Mesodermal cell (in vitro differentiated cells): ENCODE data around the gene ESYT2.

Source experiments
- H3K27ac ChIP-seq: 2 replicates; pipeline ENCODE4 v1.7.0; 2013; ENCODE audit warnings: mild to moderate bottlenecking, low read depth, low read length, moderate library complexity; ENCODE audit not compliant: severe bottlenecking
- H3K36me3 ChIP-seq: 2 replicates; pipeline ENCODE4 v1.7.1; 2013; ENCODE audit warnings: mild to moderate bottlenecking, low read length, moderate library complexity; ENCODE audit not compliant: control insufficient read depth, insufficient read depth
- H3K4me1 ChIP-seq: one replicate; pipeline ENCODE4 v1.7.1; 2013; ENCODE audit warnings: mild to moderate bottlenecking, low read length; ENCODE audit not compliant: insufficient read depth, control insufficient read depth, poor library complexity, severe bottlenecking
- H3K4me3 ChIP-seq: 2 replicates; pipeline ENCODE4 v1.7.0; 2013; ENCODE audit warnings: low read length, control low read depth, mild to moderate bottlenecking; ENCODE audit not compliant: insufficient read depth, poor library complexity, severe bottlenecking; ENCODE audit errors: extremely low read depth
- H3K9me3 ChIP-seq: 2 replicates; pipeline ENCODE4 v1.7.1; 2013; ENCODE audit warnings: mild to moderate bottlenecking, low read length, moderate library complexity; ENCODE audit not compliant: control insufficient read depth
- WGBS, 2 experiments: methylation state at CpG; one replicate each; pipeline ENCODE4 v1.1.5; 2013; ENCODE audit warnings: missing lambda C conversion rate in 2 of 2; ENCODE audit not compliant: insufficient coverage in 2 of 2; 5-methylcytosine and 5-hydroxymethylcytosine counted together

Gene ESYT2

DNA sequence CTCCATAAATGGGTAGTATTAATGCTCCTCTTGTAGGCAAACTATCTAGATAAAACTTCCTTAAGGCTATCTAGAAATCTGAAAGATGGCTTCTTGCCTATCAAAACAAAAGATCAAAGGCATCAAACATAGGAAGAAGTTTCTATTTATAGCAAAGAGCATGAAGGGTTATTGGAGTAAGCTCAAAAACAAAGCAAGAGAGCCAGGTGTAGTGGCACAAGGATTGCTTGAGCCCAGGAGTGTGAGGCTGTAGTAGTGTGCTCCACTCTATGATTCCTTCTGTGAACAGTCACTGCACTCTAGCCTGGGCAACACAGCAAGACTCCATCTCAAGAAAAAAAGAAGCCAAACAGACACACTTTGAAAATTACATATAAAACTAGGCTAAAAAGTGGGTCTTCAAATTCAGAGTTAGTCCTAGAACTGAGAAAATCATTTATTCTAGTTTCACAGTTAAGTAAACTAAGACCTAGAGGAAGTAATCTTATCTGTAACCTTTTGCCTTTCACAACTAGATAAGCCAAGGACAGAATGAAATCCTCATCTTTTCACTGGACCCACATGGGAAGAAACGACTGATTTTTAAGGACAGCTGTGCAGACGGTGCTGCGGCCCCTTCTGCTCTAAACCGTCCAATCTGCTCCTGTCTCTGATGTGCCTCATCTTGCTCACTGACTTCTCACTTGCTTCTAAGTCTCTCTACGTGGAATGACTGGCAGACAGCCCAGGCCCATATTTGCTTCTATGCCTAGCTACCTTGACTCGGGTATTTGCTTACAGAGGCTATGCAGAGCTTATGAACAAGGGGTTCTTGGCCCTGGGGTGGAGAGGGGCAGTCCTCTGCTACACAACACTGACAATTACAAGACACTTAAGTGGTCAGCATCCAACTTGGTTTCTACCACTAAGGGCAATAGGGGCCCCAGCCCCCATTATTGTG lies 50.0 kb downstream of the ESYT2 start:
- WGBS, 2 experiments = 91 to 93% methylated on average over 5 of the region's 6 CpGs
- Histone ChIP-seq H3K9me3 (peaks cover 4% of the 10 kb centered on the region), H3K27ac (no peak overlapping the region), H3K4me1 (peaks cover 11% of the 10 kb centered on the region), H3K36me3 (peaks cover 64% of the 10 kb centered on the region), H3K4me3 (no peak overlapping the region)

DNA sequence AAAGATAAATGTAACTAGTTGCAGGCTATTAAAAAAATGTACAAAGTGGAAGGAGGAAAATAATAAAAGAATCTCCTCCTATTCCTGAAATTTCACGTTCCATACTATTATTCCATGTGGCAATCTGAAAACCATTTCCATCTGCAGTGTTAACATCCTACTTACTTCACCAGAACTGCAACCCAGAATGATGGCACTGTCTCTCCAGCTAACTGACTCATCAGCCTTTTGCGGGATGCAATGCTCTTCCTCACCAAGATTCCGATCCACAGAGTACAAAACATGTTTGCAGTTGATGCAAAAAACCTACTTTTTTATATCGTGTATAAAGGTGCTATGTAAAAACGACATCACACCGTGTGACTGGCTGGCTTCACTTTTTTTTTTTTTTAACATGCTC lies 50.8 kb downstream of the ESYT2 start:
- H3K9me3 ChIP-seq = peaks cover 4% of the 10 kb centered on the region
- peaks cover 58% of the 10 kb centered on the region for H3K36me3 ChIP-seq
- 95 to 96% methylated on average over 3 to 4 of the region's 6 CpGs for WGBS, 2 experiments
- H3K4me1 ChIP-seq = peaks cover 11% of the 10 kb centered on the region
- H3K27ac ChIP-seq = no peak overlapping the region
- no peak overlapping the region for H3K4me3 ChIP-seq

DNA sequence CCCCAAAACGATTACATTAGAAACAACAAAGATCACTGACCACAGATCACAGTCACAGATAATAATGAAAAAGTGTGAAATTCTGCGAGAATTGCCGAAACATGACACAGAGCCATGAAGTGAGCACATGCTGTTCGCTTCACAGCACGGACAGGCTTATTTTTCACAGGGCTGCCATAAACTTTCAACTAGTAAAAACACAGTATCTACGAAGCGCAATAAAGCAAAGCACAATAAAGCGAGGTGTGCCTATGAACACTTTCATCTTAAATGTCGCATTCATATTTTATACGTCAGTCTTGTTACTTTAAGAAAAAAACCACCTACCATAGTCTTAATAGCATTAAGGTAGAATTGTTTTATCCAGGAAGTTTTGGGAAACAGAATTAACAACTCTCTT lies 51.5 kb downstream of the ESYT2 start:
- 93 to 100% methylated on average over 6 to 7 of the region's 10 CpGs for WGBS, 2 experiments

DNA sequence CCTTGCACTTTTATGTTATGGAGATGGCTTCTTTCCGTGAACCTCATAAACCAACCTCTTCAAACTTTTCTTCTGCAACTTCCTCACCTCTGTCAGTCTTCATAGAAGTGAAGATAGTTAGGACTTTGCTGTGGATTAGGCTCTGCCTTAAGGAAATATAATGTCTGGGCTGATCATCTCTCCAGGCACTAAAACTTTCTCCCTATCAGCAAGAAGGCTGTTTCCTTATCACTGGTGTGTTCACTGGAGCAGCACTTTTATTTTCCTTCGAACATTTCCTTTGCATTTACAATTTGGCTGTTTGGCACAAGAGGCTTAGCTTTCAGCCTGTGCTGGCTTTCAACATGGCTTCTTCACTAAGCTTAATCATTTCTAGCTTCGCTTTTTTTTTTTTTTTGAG lies 52.8 kb downstream of the ESYT2 start:
- peaks cover 55% of the 10 kb centered on the region for H3K36me3 ChIP-seq
- WGBS, 2 experiments = 92 to 94% methylated on average over 2 of the region's 3 CpGs

More for the DNA sequence above, 51.5 kb downstream of the ESYT2 start:
- H3K36me3 ChIP-seq = peaks cover 58% of the 10 kb centered on the region
- H3K27ac ChIP-seq = no peak overlapping the region
- peaks cover 4% of the 10 kb centered on the region for H3K9me3 ChIP-seq
- H3K4me1 ChIP-seq = peaks cover 11% of the 10 kb centered on the region
- no peak overlapping the region for H3K4me3 ChIP-seq

DNA sequence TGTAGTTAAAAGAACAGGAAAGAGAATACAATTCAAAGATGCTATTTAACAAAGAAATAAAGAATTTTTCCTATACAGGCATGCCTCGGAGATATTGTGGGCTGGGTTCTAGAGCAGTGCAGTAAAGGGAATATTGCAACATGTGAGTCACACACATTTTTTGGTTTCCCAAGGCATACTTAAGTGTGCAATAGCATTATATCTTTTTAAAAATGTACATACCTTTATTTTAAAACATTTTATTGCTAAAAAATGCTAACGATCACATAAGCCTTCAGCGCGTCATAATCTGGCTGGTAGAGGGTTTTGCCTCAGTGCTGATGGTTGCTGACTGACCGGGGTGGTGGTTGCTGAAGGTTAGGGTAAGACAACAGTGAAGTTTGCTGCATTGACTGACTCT lies 54.4 kb downstream of the ESYT2 start:
- peaks cover 49% of the 10 kb centered on the region for H3K36me3 ChIP-seq
- no peak overlapping the region for H3K4me3 ChIP-seq
- WGBS, 2 experiments = 60 to 97% methylated on average over 1 to 4 of the region's 5 CpGs
- peaks cover 11% of the 10 kb centered on the region for H3K4me1 ChIP-seq
- no peak overlapping the region for H3K27ac ChIP-seq
- H3K9me3 ChIP-seq = no peaks in the 10 kb centered on the region

More for the DNA sequence above, 52.8 kb downstream of the ESYT2 start:
- Histone ChIP-seq H3K4me1 (peaks cover 11% of the 10 kb centered on the region), H3K9me3 (peaks cover 1% of the 10 kb centered on the region), H3K27ac (no peak overlapping the region), H3K4me3 (no peak overlapping the region)

DNA sequence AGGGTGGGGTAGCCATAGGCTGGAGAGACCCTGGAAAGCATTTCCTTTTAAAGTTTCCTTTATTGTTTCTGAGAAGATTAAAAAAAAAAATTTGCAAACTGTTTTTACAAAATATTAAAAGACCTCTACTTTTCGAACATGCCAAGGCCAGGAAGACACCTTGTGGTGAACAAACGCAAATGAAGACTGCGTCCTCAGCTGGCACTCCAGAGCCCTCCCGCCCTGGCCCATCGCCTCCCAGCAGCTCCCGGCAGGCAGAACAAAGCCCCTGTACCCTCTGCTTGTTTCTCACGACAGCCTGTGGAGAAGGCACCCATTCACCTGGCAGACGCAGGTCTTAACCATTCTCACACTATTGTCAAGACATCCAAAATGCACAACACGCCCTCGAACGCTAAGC lies 56.4 kb downstream of the ESYT2 start:
- WGBS, 2 experiments = 90 to 93% methylated on average over 10 to 11 of the region's 11 CpGs
- no peak overlapping the region for H3K27ac ChIP-seq

DNA sequence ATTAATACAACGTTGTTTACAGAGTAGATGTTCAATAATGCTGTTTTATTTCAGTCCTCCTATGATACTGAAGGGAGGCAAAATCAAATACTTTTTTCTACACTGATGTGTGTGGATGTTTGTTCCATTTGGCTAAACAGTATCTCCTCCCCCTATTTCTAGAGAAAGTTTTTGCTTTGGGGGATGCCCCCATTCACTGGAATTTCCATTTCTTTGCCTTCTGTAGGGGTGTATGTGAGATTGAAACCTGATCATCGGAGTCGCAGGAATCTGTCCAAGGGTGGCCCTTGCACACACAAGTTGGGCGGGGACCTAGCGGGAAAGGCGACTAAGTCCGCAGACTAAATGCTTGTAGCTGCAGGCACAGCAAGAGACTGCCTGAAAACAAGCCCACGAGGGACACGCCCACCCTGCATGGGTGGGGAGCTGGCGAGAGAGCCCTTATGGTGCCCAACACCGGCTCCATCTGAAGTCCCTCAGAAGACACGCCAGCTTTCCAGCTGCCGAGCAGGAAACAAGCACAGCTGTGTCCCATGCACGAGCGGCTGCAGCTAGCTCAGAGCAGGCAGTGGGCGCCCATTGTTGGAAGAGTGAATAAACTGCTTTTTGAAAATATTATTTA lies 58.0 kb downstream of the ESYT2 start:
- H3K4me1 ChIP-seq = no peaks in the 10 kb centered on the region
- no peak overlapping the region for H3K27ac ChIP-seq
- H3K36me3 ChIP-seq = peaks cover 62% of the 10 kb centered on the region
- H3K4me3 ChIP-seq = no peak overlapping the region
- 94 to 95% methylated on average over 15 of the region's 16 CpGs for WGBS, 2 experiments
- no peaks in the 10 kb centered on the region for H3K9me3 ChIP-seq

More for the DNA sequence above, 56.4 kb downstream of the ESYT2 start:
- Histone ChIP-seq H3K4me1 (no peaks in the 10 kb centered on the region), H3K36me3 (peaks cover 59% of the 10 kb centered on the region), H3K4me3 (no peak overlapping the region), H3K9me3 (no peaks in the 10 kb centered on the region)

DNA sequence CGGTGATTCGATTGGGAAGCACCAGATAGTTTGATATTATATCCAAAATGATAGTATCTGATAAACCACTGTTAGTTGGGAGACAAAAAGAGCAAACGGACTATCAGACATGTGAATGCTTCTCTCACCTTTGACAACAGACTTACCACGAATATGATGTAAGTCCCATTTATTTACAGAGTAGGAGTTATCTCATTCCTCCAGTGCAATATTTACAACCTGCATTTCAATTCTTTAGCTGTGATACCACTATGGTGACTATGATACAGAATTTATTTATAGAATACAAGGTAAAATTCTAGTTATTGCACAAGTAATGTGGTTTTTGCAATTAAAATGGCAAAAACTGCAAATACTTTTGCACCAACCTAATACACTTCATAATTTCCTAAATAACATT lies 61.6 kb downstream of the ESYT2 start:
- no peak overlapping the region for H3K27ac ChIP-seq
- H3K9me3 ChIP-seq = no peaks in the 10 kb centered on the region
- H3K4me3 ChIP-seq = no peak overlapping the region
- no peaks in the 10 kb centered on the region for H3K4me1 ChIP-seq
- 95% methylated on average over 4 of the region's 4 CpGs; no CpG with 5 or more reads in 1 of the 2 experiments for WGBS, 2 experiments
- peaks cover 76% of the 10 kb centered on the region for H3K36me3 ChIP-seq

DNA sequence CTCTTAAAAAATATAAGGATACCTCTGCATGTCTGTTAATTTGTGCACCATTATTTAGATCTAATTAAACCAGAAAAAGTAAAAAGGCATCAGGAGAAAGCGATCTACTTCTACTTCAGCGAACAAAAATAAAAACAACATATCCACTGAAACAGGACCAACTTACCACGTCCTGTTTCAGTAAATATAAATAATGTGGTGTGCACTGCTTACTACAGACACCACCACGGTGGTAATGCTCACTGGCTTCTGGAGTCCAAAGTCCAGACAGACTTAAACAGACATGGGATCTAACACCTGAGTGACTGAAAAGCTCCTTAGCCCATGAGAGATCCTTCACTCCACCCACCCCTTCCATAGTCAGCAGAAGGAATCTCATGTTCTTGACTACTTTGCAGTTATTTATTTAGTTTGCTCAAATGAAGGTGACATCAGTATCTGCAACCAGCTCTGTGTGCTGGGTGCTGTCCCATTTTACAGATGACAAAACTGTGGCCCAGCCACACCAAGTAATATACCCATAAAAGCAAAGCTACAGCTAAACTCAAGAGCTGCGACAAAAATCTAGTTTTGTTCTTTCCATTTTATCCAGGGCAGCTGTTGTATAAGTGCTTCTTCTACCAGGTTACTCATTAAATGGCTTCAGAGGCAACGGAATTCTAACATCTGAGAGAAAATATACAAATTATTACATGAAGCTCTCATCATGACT lies 62.6 kb downstream of the ESYT2 start:
- peaks cover 75% of the 10 kb centered on the region for H3K36me3 ChIP-seq
- no peaks in the 10 kb centered on the region for H3K9me3 ChIP-seq
- H3K4me1 ChIP-seq = no peaks in the 10 kb centered on the region
- H3K27ac ChIP-seq = no peak overlapping the region
- 100% methylated on average over 2 of the region's 6 CpGs; no CpG with 5 or more reads in 1 of the 2 experiments for WGBS, 2 experiments
- H3K4me3 ChIP-seq = no peak overlapping the region

DNA sequence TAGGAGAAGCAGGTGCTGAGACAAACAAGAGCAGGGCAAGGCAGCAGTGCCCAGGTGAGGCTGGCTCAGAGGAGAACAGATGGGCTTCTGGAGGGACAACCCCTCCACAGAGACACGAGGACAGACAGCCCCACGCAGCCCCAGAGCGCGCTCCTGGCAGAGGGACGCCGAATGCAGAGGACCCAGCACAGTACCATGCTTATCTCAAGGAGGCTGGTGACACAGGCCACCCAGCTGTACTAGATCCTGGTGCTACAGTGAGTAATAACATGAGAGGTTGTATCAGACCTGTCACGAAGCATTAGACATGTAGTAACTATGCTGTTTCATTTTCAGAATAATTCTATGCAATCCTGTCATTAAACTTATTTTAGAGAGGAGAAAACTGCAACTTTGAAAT lies 64.3 kb downstream of the ESYT2 start:
- Histone ChIP-seq H3K9me3 (no peaks in the 10 kb centered on the region), H3K36me3 (peaks cover 82% of the 10 kb centered on the region), H3K27ac (no peak overlapping the region), H3K4me1 (no peaks in the 10 kb centered on the region), H3K4me3 (no peak overlapping the region)
- WGBS, 2 experiments = 94 to 100% methylated on average over 6 of the region's 7 CpGs
